T-helper 2 cell (primary cell): ENCODE results near the gene FKBP15.
"Not testable (repeated sequence)": the region's sequence is repeated elsewhere in the genome, so short reads cannot be mapped to it uniquely, and the experiment has no call there.

Experiments
- DNase-seq, 5 experiments: peaks; one replicate each; pipeline versions ENCODE4 v3.0.0 to v3.0.0-alpha.2; 2012 to 2022

The FKBP15 gene

GRCh38 chr9:113178087-113178486 is 43.0 kb downstream of the FKBP15 start:
- no peak for DNase-seq

GRCh38 chr9:113177251-113177650 is 43.8 kb downstream of the FKBP15 start:
- DNase-seq = no peak

- DNase-seq = no peak
Measured at GRCh38 chr9:113176803-113177202, 44.3 kb downstream of the FKBP15 start.

GRCh38 chr9:113173341-113173740 is 47.7 kb downstream of the FKBP15 start:
- no peak for DNase-seq

GRCh38 chr9:113168809-113169208 is 52.3 kb downstream of the FKBP15 start:
- no peak for DNase-seq

- DNase-seq = no peak
Measured at GRCh38 chr9:113166039-113166438, 55.0 kb downstream of the FKBP15 start.

- DNase-seq = no peak
Measured at GRCh38 chr9:113164536-113165300, 56.4 kb downstream of the FKBP15 start.

- DNase-seq = no peak
Measured at GRCh38 chr9:113163001-113163400, 58.1 kb downstream of the FKBP15 start.

- no peak for DNase-seq
Measured at GRCh38 chr9:113160571-113160970, 60.5 kb downstream of the FKBP15 start.

- DNase-seq = no peak
Measured at GRCh38 chr9:113158446-113158845, 62.6 kb downstream of the FKBP15 start.

- no peak for DNase-seq
Measured at GRCh38 chr9:113156880-113157279, 64.2 kb downstream of the FKBP15 start.

GRCh38 chr9:113155911-113156588 is 65.0 kb downstream of the FKBP15 start:
- peak in 2 of 5 experiments; percentile 23 to 59 for DNase-seq

GRCh38 chr9:113154946-113155345 is 66.1 kb downstream of the FKBP15 start:
- DNase-seq = no peak

- no peak for DNase-seq
Measured at GRCh38 chr9:113154471-113154870, 66.6 kb downstream of the FKBP15 start.

- DNase-seq = no peak
Measured at GRCh38 chr9:113153599-113153998, 67.5 kb downstream of the FKBP15 start.

GRCh38 chr9:113152699-113153098 is 68.4 kb downstream of the FKBP15 start:
- DNase-seq = no peak

GRCh38 chr9:113151696-113152630 is 69.1 kb downstream of the FKBP15 start:
- no peak for DNase-seq

GRCh38 chr9:113150670-113151611 is 70.1 kb downstream of the FKBP15 start, which contains the start of gene SLC31A2:
SLC31A2 (plus strand) TSS chr9:113151007; CDS start chr9:113151075, 68 bp downstream.
- peak; percentile 69 to 88 (median 79) for DNase-seq

- DNase-seq = not testable (repeated sequence)
Measured at GRCh38 chr9:113149561-113149960, 71.5 kb downstream of the FKBP15 start.

- DNase-seq = no peak
Measured at GRCh38 chr9:113148781-113149510, 72.1 kb downstream of the FKBP15 start.

- DNase-seq = no peak
Measured at GRCh38 chr9:113148372-113148705, 72.7 kb downstream of the FKBP15 start.
